HT1080 (cell line): ENCODE results near the gene ZNF616. TPM values are rescaled to one million over a fixed set of nuclear protein-coding genes. Genes with fewer than 3 reads are reported as not detected.
A peak's percentile ranks its signal among the peaks of the same experiment; 100 is the strongest.

Source experiments
- DNase-seq: peaks from one replicate; pipeline ENCODE4 v3.0.0-alpha.2; 2015; ENCODE audit warnings: low read depth
- polyA plus RNA-seq, 2 experiments: library from polyadenylated mRNA; depleted of rRNA; stranded (reverse); fragments of >200 nt; gene quantifications; 2 replicates each; pipeline ENCODE4 v1.2.3, GENCODE V29; 2015
- total RNA-seq: library from RNA; depleted of rRNA; stranded (reverse); fragments of >200 nt; shearing (Covaris generic); gene quantifications from 2 replicates; pipeline ENCODE4 v1.2.3, GENCODE V29; 2014; rRNA removed

ZNF616 gene
- total RNA-seq: 3.8 and 5.6 TPM in 2 replicates
- 2.3 and 2.6 TPM in 2 replicates for polyA plus RNA-seq (2015; cell fraction: cytosol; rRNA removed)
- polyA plus RNA-seq (2015; cell fraction: nucleus; rRNA removed): 6.0 and 6.3 TPM in 2 replicates

DNA sequence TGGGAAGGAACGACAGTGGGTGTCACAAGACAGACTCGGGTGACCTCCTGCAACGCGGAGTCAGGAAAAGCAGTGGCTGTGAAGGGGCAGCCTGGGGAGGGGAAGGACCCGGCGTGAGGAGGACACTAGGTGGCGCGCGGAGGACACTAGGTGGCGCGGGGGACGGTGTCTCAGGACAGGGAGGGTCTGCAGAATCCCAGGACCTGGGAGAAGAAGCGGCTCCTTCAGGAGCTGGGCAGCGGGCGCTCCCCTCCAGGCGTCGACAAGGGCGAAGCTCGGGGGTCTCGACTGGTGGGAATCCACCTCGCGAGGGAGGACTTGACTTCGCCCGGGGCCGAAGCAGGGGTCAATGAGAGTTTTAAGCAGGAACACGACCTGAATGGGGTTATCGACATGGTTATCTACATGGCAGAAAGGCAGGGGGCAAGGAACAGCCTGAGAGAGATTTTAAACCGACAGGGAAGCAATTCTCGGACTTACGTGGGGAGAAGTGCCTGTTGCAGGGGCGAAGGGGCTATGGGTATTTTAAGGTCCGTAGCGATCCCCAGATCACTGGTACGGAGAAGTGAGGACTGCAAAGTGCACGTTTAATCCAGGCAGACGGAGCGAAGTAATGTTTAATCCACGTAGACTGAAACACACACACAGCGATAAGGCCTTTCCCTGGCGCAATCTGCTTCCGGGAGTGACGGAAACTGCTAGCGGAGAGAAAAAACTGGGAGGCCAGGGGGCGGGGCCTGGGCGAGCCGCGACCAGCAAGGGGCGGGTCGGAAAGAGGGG lies at the start of gene ZNF616:
ZNF616 (minus strand) TSS at position 687 of the 780 bp plus-strand sequence. CDS start 9,426 bp downstream, outside the sequence.
- DNase-seq: peak; percentile 84

DNA sequence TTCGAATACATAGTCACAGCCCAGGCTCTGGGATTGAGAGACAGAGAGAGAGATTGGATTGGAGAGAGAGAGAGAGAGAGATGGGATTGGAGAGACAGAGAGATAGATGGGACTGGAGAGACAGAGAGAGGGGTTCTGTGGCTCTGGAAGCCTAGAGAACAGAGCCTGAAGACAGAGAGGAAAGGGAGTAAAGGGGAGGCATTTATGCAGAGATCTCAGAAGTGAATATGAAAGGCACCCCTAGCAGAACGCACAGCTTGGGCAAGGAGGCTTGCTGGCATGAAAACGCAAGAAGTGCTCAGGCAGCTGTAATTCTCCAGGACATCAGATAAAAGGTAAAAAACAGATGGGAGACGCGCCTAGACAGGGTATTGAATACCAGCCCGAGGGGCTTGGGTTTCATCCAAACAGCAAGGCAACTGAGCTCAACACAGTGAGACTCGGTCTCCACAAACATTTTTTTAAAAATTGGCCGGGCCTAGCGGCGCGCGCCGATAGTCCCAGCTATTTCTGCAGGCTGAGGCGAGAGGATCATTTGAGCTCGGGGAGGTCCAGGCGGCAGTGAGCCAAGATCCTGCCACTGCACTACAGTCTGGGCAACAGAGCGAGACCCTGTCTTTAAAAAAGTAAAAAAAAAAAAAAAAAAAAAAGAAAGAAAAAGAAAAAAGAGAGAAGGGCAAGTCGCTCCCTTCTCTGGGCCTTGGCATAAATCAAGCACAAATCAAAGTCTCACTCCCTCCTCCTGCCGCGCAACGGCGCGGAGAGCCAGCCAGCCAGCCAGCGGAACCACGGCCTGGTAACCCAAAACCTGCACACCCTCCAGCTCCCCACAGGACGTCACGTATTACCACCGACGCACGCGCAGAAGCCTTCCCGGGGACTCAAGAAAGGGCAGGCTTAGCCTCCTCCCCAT lies 49.3 kb upstream of the ZNF616 start:
- peak; percentile 3 for DNase-seq

- DNase-seq: no peak
These were observed 47.7 kb upstream of the ZNF616 start for GRCh38 chr19:52187407-52187806.

DNA sequence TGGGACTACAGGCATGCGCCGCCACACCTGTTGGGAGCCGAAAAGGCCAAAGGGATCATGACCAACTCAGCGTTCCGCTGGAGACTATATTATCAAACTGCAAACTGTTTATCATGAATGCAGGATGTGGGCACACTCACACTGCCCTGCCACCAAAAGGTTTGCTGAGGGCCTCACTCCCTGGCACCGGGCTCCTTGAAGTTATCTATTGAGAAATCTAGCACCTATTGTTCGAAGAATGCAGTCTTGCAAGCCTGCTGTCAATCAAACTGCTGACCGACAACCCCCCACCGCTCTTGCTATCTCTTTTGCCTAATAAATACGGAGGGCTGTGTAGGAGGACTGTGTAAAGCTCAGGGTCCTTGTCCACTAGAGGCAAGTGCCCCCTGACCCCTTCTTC lies 36.8 kb upstream of the ZNF616 start:
- no peak for DNase-seq

DNA sequence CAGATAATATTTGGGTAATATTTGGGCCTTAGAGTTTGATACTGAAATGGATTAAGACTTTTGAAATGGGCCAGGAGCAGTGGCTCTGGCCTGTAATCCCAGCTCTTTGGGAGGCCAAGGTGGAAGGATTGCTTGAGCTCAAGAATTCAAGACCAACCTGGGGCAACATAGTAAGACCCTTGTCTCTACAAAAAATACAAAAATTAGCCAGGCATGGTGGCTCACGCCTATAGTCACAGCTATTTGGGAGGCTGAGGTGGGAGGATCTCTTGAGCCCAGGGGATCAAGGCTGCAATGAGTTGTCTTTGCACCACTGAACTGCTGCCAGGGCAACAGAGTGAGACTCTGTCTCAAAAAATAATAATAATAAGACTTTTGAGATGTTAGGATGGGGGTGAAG lies 32.6 kb upstream of the ZNF616 start:
- no peak for DNase-seq

DNA sequence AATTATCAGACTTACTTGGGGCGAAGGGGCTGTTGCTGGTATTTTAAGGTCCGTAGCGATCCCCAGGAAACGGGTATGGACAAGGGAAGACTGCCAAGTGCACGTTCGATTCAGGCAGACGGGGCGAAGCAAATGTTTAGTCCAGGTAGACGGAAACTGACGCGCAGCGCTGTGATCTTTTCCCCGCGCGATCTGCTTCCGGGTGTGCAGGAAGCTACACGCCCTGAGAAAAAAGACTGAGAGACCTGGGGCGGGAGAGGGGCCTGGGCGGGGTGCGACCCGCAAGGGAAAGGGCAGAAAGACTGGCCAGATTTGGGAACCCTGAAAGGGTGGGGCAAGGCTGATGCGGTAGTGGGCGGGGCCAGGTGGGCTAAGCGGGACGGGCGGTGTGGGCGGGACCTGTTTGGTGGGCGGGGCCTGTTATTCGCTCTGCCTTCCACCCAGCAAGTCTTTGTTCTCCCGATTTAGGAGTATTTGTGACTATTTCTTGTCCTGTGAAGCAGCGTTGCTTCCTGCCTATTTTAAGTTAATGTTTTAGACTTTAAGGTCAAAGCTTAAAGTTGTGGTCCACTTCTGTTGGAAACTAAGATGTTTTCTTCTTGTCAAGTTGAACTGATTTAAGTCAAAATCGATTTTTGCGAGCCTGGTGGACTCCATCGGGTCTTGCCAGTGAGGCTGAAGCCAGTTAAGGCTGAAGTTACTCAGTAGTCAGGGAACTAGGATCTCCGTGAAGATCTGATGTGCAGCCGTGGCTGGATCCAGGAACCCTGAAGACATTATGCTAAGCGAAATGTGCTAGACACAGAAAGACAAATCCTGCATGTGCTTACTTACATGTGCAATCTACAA lies 31.8 kb upstream of the ZNF616 start, which contains the start of gene ZNF836:
ZNF836 (minus strand) TSS at position 301 of the 849 bp plus-strand sequence. CDS start 3,549 bp downstream, outside the sequence.
- peak; percentile 6 for DNase-seq

GRCh38 chr19:52170863-52171320 lies 31.2 kb upstream of the ZNF616 start:
- no peak for DNase-seq

GRCh38 chr19:52170304-52170703 lies 30.6 kb upstream of the ZNF616 start:
- no peak for DNase-seq

DNA sequence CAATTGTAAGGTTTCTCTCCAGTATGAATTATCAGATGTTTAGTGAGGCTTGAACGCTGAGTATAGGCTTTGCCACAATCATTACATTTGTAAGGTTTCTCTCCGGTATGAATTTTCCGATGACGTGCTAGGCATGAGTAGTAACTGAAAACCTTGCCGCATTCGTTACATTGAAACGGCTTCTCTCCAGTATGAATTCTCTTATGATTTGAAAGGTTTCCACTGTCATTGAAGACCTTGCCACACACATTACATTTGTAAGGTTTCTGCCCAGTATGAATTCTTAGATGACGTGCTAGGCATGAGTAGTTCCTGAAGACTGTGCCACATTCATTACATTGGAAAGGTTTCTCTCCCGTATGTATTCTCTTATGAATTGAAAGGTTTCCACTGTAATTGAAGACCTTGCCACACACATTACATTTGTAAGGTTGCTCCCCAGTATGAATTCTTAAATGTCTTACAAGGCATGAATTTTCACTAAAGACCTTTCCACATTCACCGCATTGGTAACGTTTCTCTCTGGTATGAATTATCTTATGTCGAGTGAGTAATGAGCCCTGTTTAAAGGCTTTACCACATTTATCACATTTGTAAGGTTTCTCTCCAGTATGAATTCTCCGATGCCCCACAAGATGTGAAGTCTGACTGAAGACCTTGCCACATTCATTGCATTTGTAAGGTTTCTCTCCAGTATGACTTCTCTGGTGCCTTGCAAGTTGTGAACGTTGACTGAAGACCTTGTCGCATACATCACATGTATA lies 16.0 kb upstream of the ZNF616 start:
- DNase-seq: no peak

- DNase-seq: no peak
These were observed 8.5 kb upstream of the ZNF616 start for GRCh38 chr19:52148256-52148655.

DNA sequence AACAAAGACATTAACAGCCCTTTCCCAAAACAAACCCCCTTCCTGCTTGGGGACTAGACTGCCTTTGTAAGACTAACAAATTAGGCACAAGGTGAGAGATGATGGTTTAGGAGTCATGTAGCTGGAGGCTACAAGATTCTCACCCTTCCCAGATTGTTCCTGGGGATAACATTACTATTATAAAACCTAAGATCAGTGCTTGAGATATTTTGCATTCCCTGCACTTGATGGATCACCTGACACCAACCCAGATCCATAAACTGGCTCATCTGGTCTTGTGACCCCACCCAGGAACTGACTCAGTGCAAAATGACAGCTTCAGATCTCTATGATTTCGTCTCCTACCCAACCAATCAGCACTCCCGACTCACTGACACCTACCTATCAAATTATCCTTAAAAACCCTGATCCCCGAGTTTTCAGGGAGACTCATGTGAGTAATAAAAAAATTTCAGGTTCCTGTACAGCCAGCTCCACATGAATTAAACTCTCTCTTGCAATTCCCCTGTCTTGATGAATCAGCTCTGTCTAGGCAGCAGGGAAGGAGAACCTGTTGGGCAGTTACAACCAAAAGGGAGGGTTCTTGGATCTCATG lies 2.4 kb upstream of the ZNF616 start:
- DNase-seq: peak; percentile 15

GRCh38 chr19:52141203-52141602 lies 1.5 kb upstream of the ZNF616 start:
- no peak for DNase-seq

DNA sequence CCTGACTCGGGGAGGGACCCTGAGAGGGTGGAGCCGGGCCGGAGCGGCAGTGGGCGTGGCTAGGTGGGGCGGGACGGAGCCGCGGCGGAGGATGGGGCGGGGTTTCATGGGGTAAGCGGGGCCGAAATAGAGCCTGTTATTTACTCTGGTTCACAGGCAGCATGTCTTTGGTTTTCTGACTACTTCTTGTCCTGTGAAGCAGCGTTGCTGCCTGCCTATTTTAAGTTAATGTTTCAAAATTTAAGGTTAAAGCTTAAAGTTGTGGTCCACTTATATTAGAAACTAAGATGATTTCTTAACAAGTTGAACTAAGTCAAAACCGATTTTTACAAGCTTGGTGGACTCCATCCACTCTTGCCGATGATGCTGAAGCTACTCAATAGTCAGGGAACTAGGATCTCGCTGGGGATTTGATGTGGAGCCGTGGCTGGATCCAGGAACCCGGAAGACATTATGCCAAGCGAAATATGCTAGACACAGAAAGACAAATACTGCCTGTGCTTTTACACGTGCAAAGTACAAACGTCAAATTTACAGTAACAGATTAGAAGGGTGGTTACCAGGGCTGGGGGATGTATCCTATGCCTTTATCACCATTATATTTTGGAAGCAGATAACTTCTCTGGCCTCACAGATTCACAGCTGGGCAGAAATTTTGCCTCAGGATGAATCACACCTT lies 433 bp upstream of the ZNF616 start:
- DNase-seq: no peak

GRCh38 chr19:52138983-52139251 lies 821 bp downstream of the ZNF616 start:
- no peak for DNase-seq

DNA sequence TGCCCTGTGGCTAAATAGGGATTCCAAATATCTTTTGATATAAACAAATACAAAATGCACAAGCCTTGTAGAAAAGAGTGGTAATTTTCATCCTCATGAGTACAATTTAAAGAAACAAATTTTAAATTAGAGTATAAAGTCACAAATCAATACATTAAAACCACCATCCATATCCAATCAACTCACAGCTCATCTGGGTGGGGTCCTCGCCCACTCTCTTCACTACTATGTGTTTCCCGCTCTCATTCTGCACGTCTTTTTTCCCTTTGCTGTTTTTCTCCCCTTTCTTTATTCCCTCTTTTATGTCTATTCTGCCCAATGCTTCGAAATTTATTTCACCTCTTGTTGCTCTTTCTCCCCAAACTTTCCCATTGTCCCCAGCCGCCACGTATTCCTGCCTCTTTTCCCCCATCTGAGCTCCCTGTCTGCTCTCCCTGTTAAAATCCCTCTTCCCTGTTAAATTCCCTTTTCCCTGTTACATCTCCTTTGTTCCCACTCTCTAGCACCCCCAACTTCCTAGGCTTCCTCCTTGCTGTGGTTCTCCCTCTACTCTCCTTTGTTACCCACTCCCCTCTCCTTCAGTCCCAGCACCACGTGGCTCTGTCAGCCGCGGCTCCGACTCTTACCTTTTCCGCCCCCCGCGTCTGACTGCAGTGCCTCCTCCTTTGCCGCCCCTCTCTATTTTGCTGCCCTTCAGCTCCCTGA lies 1.3 kb downstream of the ZNF616 start:
- peak; percentile 20 for DNase-seq

DNA sequence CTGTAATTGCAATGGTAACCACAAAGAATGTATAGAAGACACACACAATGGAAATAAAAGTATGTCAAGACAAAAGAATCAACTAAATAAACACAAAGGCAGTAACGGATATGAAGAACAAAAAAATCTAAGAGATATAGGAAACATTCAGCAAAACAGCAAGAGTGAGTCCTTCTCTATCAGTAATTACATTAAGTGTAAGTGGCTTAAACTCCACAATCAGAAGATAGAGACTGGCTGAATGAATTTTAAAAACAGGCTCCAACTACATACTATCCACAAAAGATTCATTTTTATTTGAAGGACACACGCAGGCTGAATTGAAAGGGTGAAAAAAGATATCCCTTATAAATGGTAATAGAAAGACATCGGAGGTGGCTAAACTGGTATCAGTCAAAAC lies 19.5 kb downstream of the ZNF616 start:
- DNase-seq: no peak

DNA sequence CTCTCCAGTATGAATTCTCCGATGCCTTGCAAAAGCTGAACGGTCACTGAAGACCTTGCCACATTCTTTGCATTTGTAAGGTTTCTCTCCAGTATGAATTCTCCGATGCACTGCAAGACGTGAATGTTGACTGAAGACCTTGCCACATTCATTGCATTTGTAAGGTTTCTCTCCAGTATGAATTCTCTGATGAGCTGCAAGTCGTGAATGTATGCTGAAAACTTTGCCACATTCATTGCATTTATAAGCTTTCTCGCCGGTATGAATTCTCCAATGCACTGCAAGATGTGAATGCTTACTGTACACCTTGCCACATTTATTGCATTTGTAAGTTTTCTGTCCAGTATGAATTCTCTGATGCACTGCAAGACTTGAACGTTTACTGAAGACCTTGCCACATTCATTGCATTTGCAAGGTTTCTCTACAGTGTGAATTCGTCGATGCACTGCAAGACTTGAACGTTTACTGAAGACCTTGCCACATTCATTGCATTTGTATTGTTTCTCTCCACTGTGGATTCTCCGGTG lies 24.1 kb downstream of the ZNF616 start:
- DNase-seq: no peak

DNA sequence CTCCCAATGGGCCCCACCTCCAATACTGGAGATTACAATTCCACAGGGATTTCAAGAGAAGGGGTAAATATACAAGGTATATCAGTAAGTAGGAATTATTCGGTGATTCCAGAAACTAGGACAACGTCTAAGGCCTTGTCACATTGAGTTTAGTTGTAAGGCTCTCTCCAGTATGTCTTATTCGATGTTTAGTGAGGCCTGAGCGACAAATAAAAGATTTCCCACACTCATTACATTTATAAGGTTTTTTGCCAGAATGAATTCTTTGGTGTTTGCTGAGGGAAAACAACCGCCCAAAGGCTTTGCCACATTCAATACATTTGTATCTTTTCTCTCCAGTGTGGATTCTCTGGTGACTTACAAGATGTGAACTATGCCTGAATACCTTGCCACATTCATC lies 25.0 kb downstream of the ZNF616 start:
- no peak for DNase-seq

DNA sequence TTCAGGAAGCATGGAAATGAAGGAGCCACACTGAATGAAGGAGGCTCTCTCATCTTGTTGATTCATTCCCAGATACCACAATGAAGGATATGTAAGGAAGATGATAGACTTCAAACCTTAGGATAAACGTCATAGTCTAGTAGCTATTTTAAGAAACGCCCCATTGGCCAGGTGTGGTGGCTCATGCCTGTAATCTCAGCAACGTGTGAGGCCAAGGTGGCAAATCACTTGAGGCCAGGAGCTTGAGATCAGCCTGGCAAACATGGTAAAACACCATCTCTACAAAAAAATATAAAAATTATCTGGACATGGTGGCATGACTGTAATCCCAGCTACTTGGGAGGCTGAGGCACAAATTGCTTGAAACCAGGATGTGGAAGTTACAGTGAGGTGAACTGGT lies 27.1 kb downstream of the ZNF616 start:
- no peak for DNase-seq
